SK-N-SH treated with all-trans-retinoic acid at 6 μM for 48 hours (cell line): ENCODE results near the gene NR1H4.

Experiments
- ATAC-seq: fragments of 200-7000 bp; cut with Tn5 transposase; 3 replicates; pipeline ENCODE4 v1.9.1; 2020; ENCODE audit warnings: mild to moderate bottlenecking, moderate library complexity
- ARNTL ChIP-seq: fragments of 450-650 bp; formaldehyde crosslinking; IDR thresholded peaks from 2 replicates; pipeline ENCODE4 v1.5.0; 2020; ENCODE audit warnings: low read depth, mild to moderate bottlenecking, moderate library complexity, borderline replicate concordance
- BACH2 ChIP-seq: fragments of 250-450 bp; sonication (Bioruptor Pico); IDR thresholded peaks from 2 replicates; pipeline ENCODE4 v1.9.0; 2021; ENCODE audit warnings: mild to moderate bottlenecking, borderline replicate concordance
- CREB5 ChIP-seq: fragments of 250-450 bp; sonication (Bioruptor Pico); IDR thresholded peaks from 2 replicates; pipeline ENCODE4 v1.5.1; 2020; ENCODE audit warnings: low read depth, mild to moderate bottlenecking, moderate library complexity
- CSDC2 ChIP-seq: fragments of 250-450 bp; sonication (Bioruptor Pico); IDR thresholded peaks from 2 replicates; pipeline ENCODE4 v1.5.0; 2020; ENCODE audit warnings: mild to moderate bottlenecking, moderate library complexity
- CSRNP3 ChIP-seq: fragments of 250-450 bp; sonication (Bioruptor Pico); IDR thresholded peaks from 2 replicates; pipeline ENCODE4 v1.5.1; 2021; ENCODE audit warnings: mild to moderate bottlenecking, moderate library complexity
- ESRRG ChIP-seq: fragments of 250-450 bp; sonication (Bioruptor Pico); IDR thresholded peaks from 2 replicates; pipeline ENCODE4 v1.6.1; 2021; ENCODE audit warnings: mild to moderate bottlenecking
- GLIS3 ChIP-seq: fragments of 250-450 bp; sonication (Bioruptor Pico); IDR thresholded peaks from 2 replicates; pipeline ENCODE4 v1.5.0; 2020; ENCODE audit warnings: mild to moderate bottlenecking, moderate library complexity
- ISL1 ChIP-seq: fragments of 250-450 bp; sonication (Bioruptor Pico); IDR thresholded peaks from 2 replicates; pipeline ENCODE4 v2.1.2; 2022; ENCODE audit warnings: mild to moderate bottlenecking, moderate library complexity
- OSR1 ChIP-seq: fragments of 250-450 bp; sonication (Bioruptor Pico); IDR thresholded peaks from 2 replicates; pipeline ENCODE4 v1.8.0; 2022; ENCODE audit warnings: moderate library complexity, mild to moderate bottlenecking, inconsistent platforms
- PATZ1 ChIP-seq: fragments of 250-450 bp; sonication (Bioruptor Pico); IDR thresholded peaks from 2 replicates; pipeline ENCODE4 v1.8.0; 2020; ENCODE audit warnings: mild to moderate bottlenecking, moderate library complexity, borderline replicate concordance
- PPARA ChIP-seq: fragments of 250-450 bp; sonication (Bioruptor Pico); IDR thresholded peaks from 2 replicates; pipeline ENCODE4 v1.5.0; 2020; ENCODE audit warnings: mild to moderate bottlenecking, borderline replicate concordance
- RARB ChIP-seq: fragments of 250-450 bp; sonication (Bioruptor Pico); IDR thresholded peaks from 2 replicates; pipeline ENCODE4 v1.8.0; 2021; ENCODE audit warnings: mild to moderate bottlenecking, moderate library complexity
- SNAI2 ChIP-seq: fragments of 250-450 bp; sonication (Bioruptor Pico); IDR thresholded peaks from 2 replicates; pipeline ENCODE4 v1.5.0; 2020; ENCODE audit warnings: mild to moderate bottlenecking, moderate library complexity
- TCF4 ChIP-seq: fragments of 250-450 bp; sonication (Bioruptor Pico); IDR thresholded peaks from 2 replicates; pipeline ENCODE4 v1.8.0; 2021; ENCODE audit warnings: mild to moderate bottlenecking, moderate library complexity, borderline replicate concordance
- TOX ChIP-seq: fragments of 250-450 bp; sonication (Bioruptor Pico); IDR thresholded peaks from 2 replicates; pipeline ENCODE4 v1.8.0; 2021; ENCODE audit warnings: mild to moderate bottlenecking, moderate library complexity, borderline replicate concordance
- ZC3H10 ChIP-seq: fragments of 250-450 bp; sonication (Bioruptor Pico); IDR thresholded peaks from 2 replicates; pipeline ENCODE4 v1.5.1; 2021; ENCODE audit warnings: mild to moderate bottlenecking, moderate library complexity
- ZFP3 ChIP-seq: fragments of 250-450 bp; sonication (Bioruptor Pico); IDR thresholded peaks from 2 replicates; pipeline ENCODE4 v1.5.0; 2020; ENCODE audit warnings: mild to moderate bottlenecking, moderate library complexity
- ZNF565 ChIP-seq: fragments of 450-650 bp; formaldehyde crosslinking; conservative IDR thresholded peaks from 2 replicates; pipeline ENCODE4 v1.5.0; 2020; ENCODE audit warnings: low read depth, mild to moderate bottlenecking, moderate library complexity
- ZNF70 ChIP-seq: fragments of 450-650 bp; formaldehyde crosslinking; IDR thresholded peaks from 2 replicates; pipeline ENCODE4 v1.5.0; 2020; ENCODE audit warnings: mild to moderate bottlenecking, moderate library complexity
- ZNF8 ChIP-seq: fragments of 450-650 bp; formaldehyde crosslinking; IDR thresholded peaks from 2 replicates; pipeline ENCODE4 v1.5.0; 2020; ENCODE audit warnings: mild to moderate bottlenecking, moderate library complexity
- TF ChIP-seq, protein P1 (sequence below): fragments of 250-450 bp; sonication (Bioruptor Pico); IDR thresholded peaks from 2 replicates; pipeline ENCODE4 v1.8.0; 2021; ENCODE audit warnings: low read depth, mild to moderate bottlenecking, moderate library complexity, borderline replicate concordance
- TF ChIP-seq, protein P2 (sequence below): fragments of 250-450 bp; sonication (Bioruptor Pico); IDR thresholded peaks from 2 replicates; pipeline ENCODE4 v1.5.0; 2020; ENCODE audit warnings: mild to moderate bottlenecking, moderate library complexity

NR1H4 gene

DNA sequence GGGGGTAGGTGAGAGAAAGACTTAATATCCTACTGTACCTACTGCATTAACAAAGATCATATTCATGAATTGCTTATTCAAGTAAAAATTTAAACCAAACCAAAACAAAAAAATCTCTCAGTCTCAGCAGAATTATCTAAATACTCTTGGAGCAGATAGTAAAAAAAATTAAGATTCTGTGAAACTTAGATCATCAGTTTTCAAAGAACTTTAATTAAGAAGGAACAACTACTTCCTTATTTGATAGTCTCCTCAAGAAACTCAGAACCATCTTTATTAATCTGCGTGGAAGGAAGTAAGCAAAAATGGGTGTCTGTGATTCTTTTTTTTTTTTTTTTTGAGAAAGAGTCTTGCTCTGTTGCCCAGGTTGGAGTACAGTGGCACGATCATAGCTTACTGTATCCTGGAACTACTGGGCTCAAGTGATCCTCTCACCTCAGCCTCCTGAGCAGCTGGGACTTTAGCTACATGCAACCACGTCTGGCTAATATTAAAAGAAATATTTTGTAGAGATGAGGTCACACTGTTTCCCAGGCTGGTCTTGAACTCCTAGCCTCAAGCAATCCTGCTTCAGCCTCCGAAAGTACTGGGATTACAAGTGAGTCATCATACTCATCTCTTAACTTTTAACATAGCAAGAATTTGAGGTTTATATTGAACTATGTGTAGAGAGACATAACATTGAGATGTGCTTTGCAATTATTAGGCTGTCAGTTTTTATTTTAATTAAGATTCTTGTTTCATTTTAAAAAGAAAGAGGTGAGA is 137.2 kb downstream of the NR1H4 start:
- TF ChIP-seq CSRNP3 (CRISPR knock-in tag) (no peak), ZFP3 (no peak), BACH2 (CRISPR knock-in tag) (no peak), CREB5 (CRISPR knock-in tag) (no peak), PPARA (CRISPR knock-in tag) (no peak), PATZ1 (no peak), TOX (CRISPR knock-in tag) (no peak), GLIS3 (no peak), CSDC2 (no peak), ARNTL (CRISPR knock-in tag) (no peak), ISL1 (no peak), TCF4 (no peak), ZNF70 (no peak), SNAI2 (CRISPR knock-in tag) (no peak), RARB (CRISPR knock-in tag) (no peak), ZNF565 (CRISPR knock-in tag) (no peak), OSR1 (CRISPR knock-in tag) (no peak)
- TF ChIP-seq, protein P1, sequence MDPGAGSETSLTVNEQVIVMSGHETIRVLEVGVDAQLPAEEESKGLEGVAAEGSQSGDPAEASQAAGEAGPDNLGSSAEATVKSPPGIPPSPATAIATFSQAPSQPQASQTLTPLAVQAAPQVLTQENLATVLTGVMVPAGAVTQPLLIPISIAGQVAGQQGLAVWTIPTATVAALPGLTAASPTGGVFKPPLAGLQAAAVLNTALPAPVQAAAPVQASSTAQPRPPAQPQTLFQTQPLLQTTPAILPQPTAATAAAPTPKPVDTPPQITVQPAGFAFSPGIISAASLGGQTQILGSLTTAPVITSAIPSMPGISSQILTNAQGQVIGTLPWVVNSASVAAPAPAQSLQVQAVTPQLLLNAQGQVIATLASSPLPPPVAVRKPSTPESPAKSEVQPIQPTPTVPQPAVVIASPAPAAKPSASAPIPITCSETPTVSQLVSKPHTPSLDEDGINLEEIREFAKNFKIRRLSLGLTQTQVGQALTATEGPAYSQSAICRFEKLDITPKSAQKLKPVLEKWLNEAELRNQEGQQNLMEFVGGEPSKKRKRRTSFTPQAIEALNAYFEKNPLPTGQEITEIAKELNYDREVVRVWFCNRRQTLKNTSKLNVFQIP (CRISPR knock-in tag): no peak
- TF ChIP-seq, protein P2, sequence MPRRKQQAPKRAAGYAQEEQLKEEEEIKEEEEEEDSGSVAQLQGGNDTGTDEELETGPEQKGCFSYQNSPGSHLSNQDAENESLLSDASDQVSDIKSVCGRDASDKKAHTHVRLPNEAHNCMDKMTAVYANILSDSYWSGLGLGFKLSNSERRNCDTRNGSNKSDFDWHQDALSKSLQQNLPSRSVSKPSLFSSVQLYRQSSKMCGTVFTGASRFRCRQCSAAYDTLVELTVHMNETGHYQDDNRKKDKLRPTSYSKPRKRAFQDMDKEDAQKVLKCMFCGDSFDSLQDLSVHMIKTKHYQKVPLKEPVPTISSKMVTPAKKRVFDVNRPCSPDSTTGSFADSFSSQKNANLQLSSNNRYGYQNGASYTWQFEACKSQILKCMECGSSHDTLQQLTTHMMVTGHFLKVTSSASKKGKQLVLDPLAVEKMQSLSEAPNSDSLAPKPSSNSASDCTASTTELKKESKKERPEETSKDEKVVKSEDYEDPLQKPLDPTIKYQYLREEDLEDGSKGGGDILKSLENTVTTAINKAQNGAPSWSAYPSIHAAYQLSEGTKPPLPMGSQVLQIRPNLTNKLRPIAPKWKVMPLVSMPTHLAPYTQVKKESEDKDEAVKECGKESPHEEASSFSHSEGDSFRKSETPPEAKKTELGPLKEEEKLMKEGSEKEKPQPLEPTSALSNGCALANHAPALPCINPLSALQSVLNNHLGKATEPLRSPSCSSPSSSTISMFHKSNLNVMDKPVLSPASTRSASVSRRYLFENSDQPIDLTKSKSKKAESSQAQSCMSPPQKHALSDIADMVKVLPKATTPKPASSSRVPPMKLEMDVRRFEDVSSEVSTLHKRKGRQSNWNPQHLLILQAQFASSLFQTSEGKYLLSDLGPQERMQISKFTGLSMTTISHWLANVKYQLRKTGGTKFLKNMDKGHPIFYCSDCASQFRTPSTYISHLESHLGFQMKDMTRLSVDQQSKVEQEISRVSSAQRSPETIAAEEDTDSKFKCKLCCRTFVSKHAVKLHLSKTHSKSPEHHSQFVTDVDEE (CRISPR knock-in tag): no peak
- no peak for ATAC-seq

DNA sequence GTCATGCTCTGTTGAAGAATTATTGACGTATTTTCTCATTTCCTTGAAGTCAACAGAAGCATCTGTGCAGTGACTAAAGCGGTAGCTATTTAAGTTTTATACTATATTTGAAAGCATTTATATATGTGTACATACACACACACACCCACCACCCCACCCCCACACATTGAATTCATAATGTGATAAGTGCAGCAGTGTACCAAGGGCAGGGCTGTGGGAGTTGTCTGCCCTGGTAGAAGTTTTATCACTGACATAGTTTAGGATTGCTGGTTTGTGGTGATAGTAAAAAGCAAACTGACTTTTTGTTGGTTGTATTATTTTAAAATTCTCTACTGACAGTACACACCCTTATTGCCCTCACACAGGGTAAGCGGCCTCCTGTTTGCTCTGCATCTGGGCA is 138.9 kb downstream of the NR1H4 start:
- TF ChIP-seq ZNF70: no peak
- TF ChIP-seq ZNF8 (CRISPR knock-in tag): no peak
- no peak for TF ChIP-seq CSDC2
- TF ChIP-seq PATZ1: no peak
- TF ChIP-seq ESRRG (CRISPR knock-in tag): no peak
- TF ChIP-seq SNAI2 (CRISPR knock-in tag): no peak
- TF ChIP-seq ZC3H10: no peak
- no peak for ATAC-seq
